CD4-positive, alpha-beta T cell (primary cell): Measurements from ENCODE around the gene SAP30BP. TPM values are rescaled to one million over a fixed set of nuclear protein-coding genes. Genes with fewer than 3 reads are reported as not detected.

Experiments
- ATAC-seq: fragments of 200-7000 bp; cut with Tn5 transposase; one replicate; pipeline ENCODE4 v1.10.0; 2022; ENCODE audit warnings: mild to moderate bottlenecking; ENCODE audit not compliant: poor library complexity
- CTCF ChIA-PET: fragments of 350-600 bp; sonication (Branson Sonifier 250); formaldehyde crosslinking; loops from one replicate; lab custom pipeline; 2021; ENCODE audit warnings: antibody characterized with exemption, inconsistent platforms; lab: Charles Lee
- POLR2A ChIA-PET: fragments of 350-600 bp; sonication (Branson Sonifier 250); formaldehyde crosslinking; loops from one replicate; lab custom pipeline; 2021; ENCODE audit warnings: antibody characterized with exemption, inconsistent platforms; lab: Charles Lee
- DNase-seq, 14 experiments: peaks; one replicate each; pipeline ENCODE4 v3.0.0-alpha.2; 2013 to 2020; ENCODE audit warnings: mixed read lengths in 2 of 14
- H3K27ac ChIP-seq, 2 donors: one replicate each; pipeline versions ENCODE4 v1.5.1 to v1.7.0; 2013; ENCODE audit warnings: low read length in 2 of 2, low read depth in 1 of 2, mild to moderate bottlenecking in 1 of 2
- H3K27me3 ChIP-seq, 2 experiments: 1 replicate in 1 of 2; 2 replicates in 1 of 2; pipeline versions ENCODE4 v1.6.1 to v1.7.0; 2013; ENCODE audit warnings: low read length in 2 of 2, control low read depth in 1 of 2, mild to moderate bottlenecking in 1 of 2, moderate library complexity in 1 of 2; ENCODE audit not compliant: insufficient read depth in 2 of 2, control insufficient read depth in 1 of 2
- H3K36me3 ChIP-seq: one replicate; pipeline ENCODE4 v1.6.1; 2013; ENCODE audit warnings: low read length, control low read depth; ENCODE audit not compliant: insufficient read depth
- H3K4me1 ChIP-seq: one replicate; pipeline ENCODE4 v1.6.1; 2013; ENCODE audit warnings: low read length, control low read depth; ENCODE audit not compliant: insufficient read depth
- H3K4me3 ChIP-seq: one replicate; pipeline ENCODE4 v1.5.1; 2013; ENCODE audit warnings: mild to moderate bottlenecking, low read length, moderate library complexity
- H3K9me3 ChIP-seq, 2 experiments: 1 replicate in 1 of 2; 2 replicates in 1 of 2; pipeline versions ENCODE4 v1.6.1 to v1.7.0; 2013; ENCODE audit warnings: low read length in 2 of 2, mild to moderate bottlenecking in 2 of 2, control low read depth in 1 of 2, moderate library complexity in 1 of 2; ENCODE audit not compliant: control insufficient read depth in 1 of 2, insufficient read depth in 1 of 2
- H3K27ac Mint-ChIP-seq: one replicate; pipeline ENCODE4 v1.8.0; 2020; ENCODE audit warnings: mixed read lengths
- H3K27me3 Mint-ChIP-seq: one replicate; pipeline ENCODE4 v1.8.0; 2021; ENCODE audit warnings: mixed read lengths
- H3K36me3 Mint-ChIP-seq: one replicate; pipeline ENCODE4 v1.8.0; 2021; ENCODE audit warnings: low read depth, mixed read lengths
- H3K4me1 Mint-ChIP-seq: one replicate; pipeline ENCODE4 v1.8.0; 2021; ENCODE audit warnings: low read depth, mixed read lengths
- H3K4me3 Mint-ChIP-seq: one replicate; pipeline ENCODE4 v1.8.0; 2020; ENCODE audit warnings: mild to moderate bottlenecking, mixed read lengths
- H3K9me3 Mint-ChIP-seq: one replicate; pipeline ENCODE4 v1.8.0; 2020; ENCODE audit warnings: mixed read lengths
- intact Hi-C, 2 experiments: fragments of 100-400 bp; cut with DNase I in 1 of 2; cut with micrococcal nuclease in 1 of 2; formaldehyde crosslinking; loops; one replicate each; pipeline versions ENCODE4 v1.15.1 to v1.9.0; 2023 to 2025; cut with DNase I, micrococcal nuclease
- total RNA-seq, 174 experiments: library from RNA in 2 of 174; stranded (reverse) in 2 of 174; gene quantifications; one replicate each; pipeline ENCODE4 v1.2.3 and lab custom pipeline; 2021 to 2026
- TF ChIP-seq, protein P1 (sequence below): fragments of 200-600 bp; IDR thresholded peaks from one replicate; pipeline ENCODE4 v1.8.0; 2022; ENCODE audit warnings: antibody characterized with exemption, mild to moderate bottlenecking

The SAP30BP gene
- total RNA-seq, 2 experiments from 2014 or later: 209 to 227 TPM

GRCh38 chr17:75649687-75650086 lies 17.5 kb upstream of the SAP30BP start:
- H3K9me3 ChIP-seq: no peaks in the 10 kb centered on the region
- peaks cover 61% of the 10 kb centered on the region for H3K36me3 Mint-ChIP-seq
- H3K27me3 Mint-ChIP-seq: no peaks in the 10 kb centered on the region
- TF ChIP-seq, protein P1, sequence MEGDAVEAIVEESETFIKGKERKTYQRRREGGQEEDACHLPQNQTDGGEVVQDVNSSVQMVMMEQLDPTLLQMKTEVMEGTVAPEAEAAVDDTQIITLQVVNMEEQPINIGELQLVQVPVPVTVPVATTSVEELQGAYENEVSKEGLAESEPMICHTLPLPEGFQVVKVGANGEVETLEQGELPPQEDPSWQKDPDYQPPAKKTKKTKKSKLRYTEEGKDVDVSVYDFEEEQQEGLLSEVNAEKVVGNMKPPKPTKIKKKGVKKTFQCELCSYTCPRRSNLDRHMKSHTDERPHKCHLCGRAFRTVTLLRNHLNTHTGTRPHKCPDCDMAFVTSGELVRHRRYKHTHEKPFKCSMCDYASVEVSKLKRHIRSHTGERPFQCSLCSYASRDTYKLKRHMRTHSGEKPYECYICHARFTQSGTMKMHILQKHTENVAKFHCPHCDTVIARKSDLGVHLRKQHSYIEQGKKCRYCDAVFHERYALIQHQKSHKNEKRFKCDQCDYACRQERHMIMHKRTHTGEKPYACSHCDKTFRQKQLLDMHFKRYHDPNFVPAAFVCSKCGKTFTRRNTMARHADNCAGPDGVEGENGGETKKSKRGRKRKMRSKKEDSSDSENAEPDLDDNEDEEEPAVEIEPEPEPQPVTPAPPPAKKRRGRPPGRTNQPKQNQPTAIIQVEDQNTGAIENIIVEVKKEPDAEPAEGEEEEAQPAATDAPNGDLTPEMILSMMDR: no peak
- H3K4me3 ChIP-seq: no peak overlapping the region
- H3K4me3 Mint-ChIP-seq: no peak overlapping the region
- H3K27me3 ChIP-seq: no peaks in the 10 kb centered on the region
- CTCF ChIA-PET: interaction anchor here (2.1 kb wide), 1 partner anchor 17 kb away, joined by 5 read pairs; no protein-coding TSS in a partner anchor
- no peak for ATAC-seq
- H3K4me1 Mint-ChIP-seq: peaks cover 5% of the 10 kb centered on the region
- no peak overlapping the region for H3K27ac ChIP-seq
- H3K27ac Mint-ChIP-seq: no peak overlapping the region
- peaks cover 47% of the 10 kb centered on the region for H3K36me3 ChIP-seq
- intact Hi-C loops: no loop called here
- POLR2A ChIA-PET: no interaction called here
- no peak for DNase-seq
- peaks cover 11% of the 10 kb centered on the region for H3K4me1 ChIP-seq
- no peaks in the 10 kb centered on the region for H3K9me3 Mint-ChIP-seq

GRCh38 chr17:75650874-75651273 lies 16.3 kb upstream of the SAP30BP start:
- Histone ChIP-seq H3K4me3 (no peak overlapping the region), H3K36me3 (peaks cover 54% of the 10 kb centered on the region), H3K27me3 (no peaks in the 10 kb centered on the region), H3K27ac (no peak overlapping the region), H3K4me1 (peaks cover 10% of the 10 kb centered on the region), H3K9me3 (no peaks in the 10 kb centered on the region)
- intact Hi-C loops: no loop called here
- DNase-seq (no peak), ATAC-seq (no peak)
- Mint-ChIP-seq H3K4me1 (peaks cover 5% of the 10 kb centered on the region), H3K4me3 (no peak overlapping the region), H3K27ac (no peak overlapping the region), H3K9me3 (no peaks in the 10 kb centered on the region), H3K36me3 (peaks cover 63% of the 10 kb centered on the region), H3K27me3 (no peaks in the 10 kb centered on the region)
- CTCF ChIA-PET: interaction anchor here (2.1 kb wide), 1 partner anchor 18 kb away, joined by 5 read pairs; no protein-coding TSS in a partner anchor
- TF ChIP-seq, protein P1: no peak
- POLR2A ChIA-PET: interaction anchor here (1.5 kb wide), 1 partner anchor 17 kb away, joined by 3 read pairs; no protein-coding TSS in a partner anchor

GRCh38 chr17:75652341-75652740 lies 14.8 kb upstream of the SAP30BP start:
- Histone ChIP-seq H3K27ac (no peak overlapping the region), H3K27me3 (no peaks in the 10 kb centered on the region), H3K9me3 (no peaks in the 10 kb centered on the region), H3K4me3 (no peak overlapping the region), H3K4me1 (peaks cover 3% of the 10 kb centered on the region), H3K36me3 (peaks cover 55% of the 10 kb centered on the region)
- TF ChIP-seq, protein P1: no peak
- no peaks in the 10 kb centered on the region for H3K27me3 Mint-ChIP-seq
- POLR2A ChIA-PET: interaction anchor here (1.5 kb wide), 1 partner anchor 18 kb away, joined by 3 read pairs; no protein-coding TSS in a partner anchor
- intact Hi-C loops: no loop called here
- CTCF ChIA-PET: interaction anchor here (1.0 to 1.3 kb wide), 2 partner anchors 20 to 99 kb away, joined by 3 to 4 read pairs; no protein-coding TSS in a partner anchor
- no peak for ATAC-seq
- H3K36me3 Mint-ChIP-seq: peaks cover 69% of the 10 kb centered on the region
- no peak overlapping the region for H3K4me3 Mint-ChIP-seq
- peaks cover 5% of the 10 kb centered on the region for H3K4me1 Mint-ChIP-seq
- no peak for DNase-seq
- H3K9me3 Mint-ChIP-seq: no peaks in the 10 kb centered on the region
- H3K27ac Mint-ChIP-seq: no peak overlapping the region
